Muscle of leg (tissue), 16 donors: ENCODE results near the gene RFPL2. TPM values are rescaled to one million over a fixed set of nuclear protein-coding genes. Genes with fewer than 3 reads are reported as not detected.

Experiments used
- DNase-seq: peaks from one replicate; pipeline ENCODE4 v3.0.0; 2013
- H3K27ac ChIP-seq: one replicate; pipeline ENCODE4 v1.5.1; 2013; ENCODE audit warnings: mild to moderate bottlenecking, low read length, control low read depth
- H3K27me3 ChIP-seq: one replicate; pipeline ENCODE4 v1.6.1; 2013; ENCODE audit warnings: low read length; ENCODE audit not compliant: control insufficient read depth, insufficient read depth
- H3K36me3 ChIP-seq: one replicate; pipeline ENCODE4 v1.6.1; 2013; ENCODE audit warnings: low read length; ENCODE audit not compliant: control insufficient read depth, insufficient read depth
- H3K4me1 ChIP-seq: one replicate; pipeline ENCODE4 v1.6.1; 2013; ENCODE audit warnings: low read length; ENCODE audit not compliant: control insufficient read depth, insufficient read depth
- H3K4me3 ChIP-seq: one replicate; pipeline ENCODE4 v1.5.1; 2013; ENCODE audit warnings: low read length, control low read depth
- H3K9me3 ChIP-seq: replicated peaks from 2 replicates; pipeline ENCODE4 v1.6.1; 2013; ENCODE audit warnings: low read depth, low read length; ENCODE audit not compliant: control insufficient read depth
- WGBS: methylation state at CpG from one replicate; pipeline ENCODE4 v1.1.5; 2013; ENCODE audit warnings: missing lambda C conversion rate; ENCODE audit not compliant: insufficient coverage; 5-methylcytosine and 5-hydroxymethylcytosine counted together
- long read RNA-seq, 11 donors: transcript quantifications; one replicate each; lab custom pipeline, GENCODE V29; 2026
- polyA plus RNA-seq, 8 donors: library from polyadenylated mRNA; unstranded; fragments of 120-200 nt; gene quantifications; one replicate each; pipeline versions ENCODE4 v1.2.1 to v1.2.3, GENCODE V29; 2013; ENCODE audit warnings: inconsistent platforms in 1 of 8, low replicate concordance in 1 of 8; ENCODE audit not compliant: insufficient read length in 8 of 8, insufficient read depth in 1 of 8
- total RNA-seq: library from RNA; stranded (reverse); fragments of 120-200 nt; gene quantifications from one replicate; pipeline ENCODE4 v1.2.4, GENCODE V29; 2013

The RFPL2 gene
- not detected for total RNA-seq
- under 1 TPM in 3 of 8 donors, not detected in 5; 0.10 to 0.28 (median 0.12) TPM for polyA plus RNA-seq
- long read RNA-seq, donor 1 = 0 reads
- long read RNA-seq, donor 2 = 0 reads
- long read RNA-seq, donor 3 = 0 reads
- long read RNA-seq, donor 4 = 0 reads
- long read RNA-seq, donor 5 = 0 reads
- long read RNA-seq, donor 6 = 0 reads
- long read RNA-seq, donor 7 = 0 reads
- long read RNA-seq, donor 8 = 0 reads
- long read RNA-seq, donor 9 = 0 reads
- long read RNA-seq, donor 10 = 0 reads
- long read RNA-seq, donor 11, partial matches to known transcripts = 0 of 1 reads
- long read RNA-seq, donor 11, other reads (novel, unspliced or antisense) = 0 of 1 reads

- Histone ChIP-seq H3K9me3 (no peaks in the 10 kb centered on the region), H3K36me3 (no peaks in the 10 kb centered on the region), H3K27ac (no peak within 1 kb of the TSS), H3K4me1 (peaks cover 7% of the 10 kb centered on the region), H3K4me3 (no peak within 1 kb of the TSS), H3K27me3 (peaks cover 39% of the 10 kb centered on the region)
- WGBS = 78% methylated on average over 38 of the region's 41 CpGs
- DNase-seq = no peak
Observed at GRCh38 chr22:32204856-32205722, at the start of gene RFPL2. TSS of gene RFPL2 (minus strand) at chr22:32205073. CDS start at chr22:32202451, 2,622 bp downstream.

GRCh38 chr22:32249231-32249630 is 44.4 kb upstream of the RFPL2 start:
- H3K36me3 ChIP-seq = no peaks in the 10 kb centered on the region
- DNase-seq = no peak
- no peak overlapping the region for H3K4me3 ChIP-seq
- H3K9me3 ChIP-seq = no peaks in the 10 kb centered on the region
- H3K27me3 ChIP-seq = peaks cover 4% of the 10 kb centered on the region
- no peak overlapping the region for H3K27ac ChIP-seq
- H3K4me1 ChIP-seq = no peaks in the 10 kb centered on the region
- no CpG with 5 or more reads among the region's 1 CpG for WGBS

GRCh38 chr22:32248276-32248675 is 43.4 kb upstream of the RFPL2 start:
- Histone ChIP-seq H3K27me3 (peaks cover 4% of the 10 kb centered on the region), H3K36me3 (no peaks in the 10 kb centered on the region), H3K4me1 (no peaks in the 10 kb centered on the region), H3K4me3 (no peak overlapping the region), H3K27ac (no peak overlapping the region), H3K9me3 (no peaks in the 10 kb centered on the region)
- 50% methylated on average over 1 of the region's 1 CpG for WGBS
- DNase-seq = no peak

GRCh38 chr22:32246166-32246565 is 41.3 kb upstream of the RFPL2 start:
- Histone ChIP-seq H3K4me1 (no peaks in the 10 kb centered on the region), H3K27ac (no peak overlapping the region), H3K9me3 (no peaks in the 10 kb centered on the region), H3K4me3 (no peak overlapping the region), H3K36me3 (no peaks in the 10 kb centered on the region), H3K27me3 (peaks cover 4% of the 10 kb centered on the region)
- no peak for DNase-seq
- WGBS = 51% methylated on average over 3 of the region's 5 CpGs

- DNase-seq = no peak
- Histone ChIP-seq H3K27me3 (peaks cover 2% of the 10 kb centered on the region), H3K4me1 (no peaks in the 10 kb centered on the region), H3K9me3 (no peaks in the 10 kb centered on the region), H3K27ac (no peak overlapping the region), H3K36me3 (no peaks in the 10 kb centered on the region), H3K4me3 (no peak overlapping the region)
- no CpG with 5 or more reads among the region's 3 CpGs for WGBS
Observed at GRCh38 chr22:32245042-32245441, 40.2 kb upstream of the RFPL2 start.

GRCh38 chr22:32244547-32244946 is 39.7 kb upstream of the RFPL2 start:
- no peak overlapping the region for H3K4me3 ChIP-seq
- no peaks in the 10 kb centered on the region for H3K4me1 ChIP-seq
- 80% methylated on average over 1 of the region's 1 CpG for WGBS
- H3K27ac ChIP-seq = no peak overlapping the region
- H3K9me3 ChIP-seq = no peaks in the 10 kb centered on the region
- no peaks in the 10 kb centered on the region for H3K36me3 ChIP-seq
- peaks cover 2% of the 10 kb centered on the region for H3K27me3 ChIP-seq
- DNase-seq = no peak

GRCh38 chr22:32240461-32240860 is 35.6 kb upstream of the RFPL2 start:
- no CpG with 5 or more reads among the region's 2 CpGs for WGBS
- no peak overlapping the region for H3K27ac ChIP-seq

GRCh38 chr22:32237906-32238305 is 33.0 kb upstream of the RFPL2 start:
- 80% methylated on average over 1 of the region's 1 CpG for WGBS

More at GRCh38 chr22:32240461-32240860, 35.6 kb upstream of the RFPL2 start:
- H3K4me3 ChIP-seq = no peak overlapping the region
- H3K27me3 ChIP-seq = no peaks in the 10 kb centered on the region
- no peaks in the 10 kb centered on the region for H3K4me1 ChIP-seq
- no peak for DNase-seq
- H3K36me3 ChIP-seq = no peaks in the 10 kb centered on the region
- H3K9me3 ChIP-seq = no peaks in the 10 kb centered on the region

GRCh38 chr22:32236970-32237369 is 32.1 kb upstream of the RFPL2 start:
- WGBS = 40% methylated on average over 1 of the region's 8 CpGs
- H3K27ac ChIP-seq = no peak overlapping the region
- H3K4me1 ChIP-seq = no peaks in the 10 kb centered on the region
- no peak for DNase-seq
- H3K4me3 ChIP-seq = no peak overlapping the region
- H3K9me3 ChIP-seq = no peaks in the 10 kb centered on the region
- H3K36me3 ChIP-seq = no peaks in the 10 kb centered on the region
- no peaks in the 10 kb centered on the region for H3K27me3 ChIP-seq

More at GRCh38 chr22:32237906-32238305, 33.0 kb upstream of the RFPL2 start:
- H3K27ac ChIP-seq = no peak overlapping the region
- H3K36me3 ChIP-seq = no peaks in the 10 kb centered on the region
- no peak overlapping the region for H3K4me3 ChIP-seq
- no peaks in the 10 kb centered on the region for H3K9me3 ChIP-seq
- no peaks in the 10 kb centered on the region for H3K27me3 ChIP-seq
- H3K4me1 ChIP-seq = no peaks in the 10 kb centered on the region
- DNase-seq = no peak

- Histone ChIP-seq H3K36me3 (no peaks in the 10 kb centered on the region), H3K27ac (no peak overlapping the region), H3K4me3 (no peak overlapping the region), H3K9me3 (no peaks in the 10 kb centered on the region), H3K4me1 (no peaks in the 10 kb centered on the region), H3K27me3 (no peaks in the 10 kb centered on the region)
- 49% methylated on average over 2 of the region's 5 CpGs for WGBS
- DNase-seq = no peak
Observed at GRCh38 chr22:32233091-32233490, 28.2 kb upstream of the RFPL2 start.
